Chondrocyte (in vitro differentiated cells): ENCODE measurements around the gene SNAP29. TPM values are rescaled to one million over a fixed set of nuclear protein-coding genes. Genes with fewer than 3 reads are reported as not detected.

ENCODE experiments used
- DNase-seq: peaks from one replicate; pipeline ENCODE4 v3.0.0; 2021; ENCODE audit warnings: mixed read lengths, low spot score
- H3K27ac Mint-ChIP-seq: one replicate; pipeline ENCODE4 v1.8.0; 2021; ENCODE audit warnings: mild to moderate bottlenecking, moderate library complexity, mixed read lengths; ENCODE audit not compliant: unreplicated experiment
- H3K27me3 Mint-ChIP-seq: 2 replicates; pipeline ENCODE4 v1.8.0; 2021; ENCODE audit warnings: low read depth, mixed read lengths
- H3K36me3 Mint-ChIP-seq: 2 replicates; pipeline ENCODE4 v1.8.0; 2021; ENCODE audit warnings: low read depth, mixed read lengths
- H3K4me1 Mint-ChIP-seq: 2 replicates; pipeline ENCODE4 v1.8.0; 2021; ENCODE audit warnings: low read depth, mild to moderate bottlenecking, mixed read lengths
- H3K4me3 Mint-ChIP-seq: one replicate; pipeline ENCODE4 v1.8.0; 2021; ENCODE audit warnings: mild to moderate bottlenecking, moderate library complexity, mixed read lengths; ENCODE audit not compliant: unreplicated experiment
- H3K9me3 Mint-ChIP-seq: 2 replicates; pipeline ENCODE4 v1.8.0; 2021; ENCODE audit warnings: low read depth, mixed read lengths
- total RNA-seq: library from RNA; stranded (reverse); gene quantifications from 3 replicates; pipeline ENCODE4 v1.2.1, GENCODE V29; 2021
- TF ChIP-seq, protein P1 (sequence below): fragments of 200-600 bp; sonication (generic); IDR thresholded peaks from 2 replicates; pipeline ENCODE4 v1.5.0; 2021; ENCODE audit warnings: antibody characterized with exemption, mild to moderate bottlenecking, moderate library complexity

SNAP29 gene
- total RNA-seq, 1 donor from 2014 or later = 26.3 TPM

DNA sequence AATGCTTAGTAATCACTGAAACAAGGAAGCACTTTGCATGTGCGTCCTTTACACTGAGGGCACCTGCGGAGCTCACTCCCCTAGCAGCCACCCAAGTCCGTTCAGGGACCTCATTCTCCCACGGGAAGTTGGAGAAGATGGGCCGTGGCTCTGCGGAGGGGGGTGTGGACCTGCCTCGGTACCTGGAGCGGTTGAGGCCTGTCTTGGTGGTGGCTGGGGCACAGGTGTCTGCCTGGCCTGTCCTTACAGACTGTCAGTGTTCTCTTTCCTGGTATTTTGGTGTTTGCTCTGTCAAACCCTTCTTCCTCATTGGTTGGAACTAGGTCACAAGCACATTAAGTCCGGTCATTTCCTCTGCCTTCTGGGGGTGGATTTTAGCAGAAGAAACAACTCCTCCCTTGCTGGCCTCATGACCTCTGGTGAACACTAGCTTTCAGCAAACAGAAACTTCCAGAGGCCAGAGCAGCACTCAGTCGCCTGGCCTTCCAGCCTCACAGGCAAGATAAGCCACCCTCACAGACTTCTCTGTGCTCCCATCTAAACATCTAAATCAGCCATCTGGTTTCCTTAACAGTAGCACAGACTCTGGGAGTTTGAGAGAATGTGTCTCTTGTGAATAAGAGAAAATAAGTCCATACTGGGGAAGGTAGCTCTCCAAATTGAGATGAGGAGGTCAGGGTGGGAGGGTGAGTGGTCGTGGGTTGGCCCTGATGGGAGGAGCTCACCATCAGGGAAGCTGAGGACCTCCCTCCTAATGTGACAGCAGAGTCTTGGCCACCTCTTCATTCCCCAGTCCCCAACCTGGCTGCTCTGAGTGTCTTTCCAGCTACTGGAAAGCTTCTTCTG lies 8.6 kb downstream of the SNAP29 start:
- no peak for DNase-seq
- peaks cover 4% of the 10 kb centered on the region for H3K36me3 Mint-ChIP-seq
- H3K27ac Mint-ChIP-seq = no peak overlapping the region
- TF ChIP-seq, protein P1, sequence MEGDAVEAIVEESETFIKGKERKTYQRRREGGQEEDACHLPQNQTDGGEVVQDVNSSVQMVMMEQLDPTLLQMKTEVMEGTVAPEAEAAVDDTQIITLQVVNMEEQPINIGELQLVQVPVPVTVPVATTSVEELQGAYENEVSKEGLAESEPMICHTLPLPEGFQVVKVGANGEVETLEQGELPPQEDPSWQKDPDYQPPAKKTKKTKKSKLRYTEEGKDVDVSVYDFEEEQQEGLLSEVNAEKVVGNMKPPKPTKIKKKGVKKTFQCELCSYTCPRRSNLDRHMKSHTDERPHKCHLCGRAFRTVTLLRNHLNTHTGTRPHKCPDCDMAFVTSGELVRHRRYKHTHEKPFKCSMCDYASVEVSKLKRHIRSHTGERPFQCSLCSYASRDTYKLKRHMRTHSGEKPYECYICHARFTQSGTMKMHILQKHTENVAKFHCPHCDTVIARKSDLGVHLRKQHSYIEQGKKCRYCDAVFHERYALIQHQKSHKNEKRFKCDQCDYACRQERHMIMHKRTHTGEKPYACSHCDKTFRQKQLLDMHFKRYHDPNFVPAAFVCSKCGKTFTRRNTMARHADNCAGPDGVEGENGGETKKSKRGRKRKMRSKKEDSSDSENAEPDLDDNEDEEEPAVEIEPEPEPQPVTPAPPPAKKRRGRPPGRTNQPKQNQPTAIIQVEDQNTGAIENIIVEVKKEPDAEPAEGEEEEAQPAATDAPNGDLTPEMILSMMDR = no peak
- H3K4me1 Mint-ChIP-seq = peaks cover 7% of the 10 kb centered on the region
- H3K9me3 Mint-ChIP-seq = no peaks in the 10 kb centered on the region
- H3K27me3 Mint-ChIP-seq = no peaks in the 10 kb centered on the region
- H3K4me3 Mint-ChIP-seq = no peak overlapping the region

DNA sequence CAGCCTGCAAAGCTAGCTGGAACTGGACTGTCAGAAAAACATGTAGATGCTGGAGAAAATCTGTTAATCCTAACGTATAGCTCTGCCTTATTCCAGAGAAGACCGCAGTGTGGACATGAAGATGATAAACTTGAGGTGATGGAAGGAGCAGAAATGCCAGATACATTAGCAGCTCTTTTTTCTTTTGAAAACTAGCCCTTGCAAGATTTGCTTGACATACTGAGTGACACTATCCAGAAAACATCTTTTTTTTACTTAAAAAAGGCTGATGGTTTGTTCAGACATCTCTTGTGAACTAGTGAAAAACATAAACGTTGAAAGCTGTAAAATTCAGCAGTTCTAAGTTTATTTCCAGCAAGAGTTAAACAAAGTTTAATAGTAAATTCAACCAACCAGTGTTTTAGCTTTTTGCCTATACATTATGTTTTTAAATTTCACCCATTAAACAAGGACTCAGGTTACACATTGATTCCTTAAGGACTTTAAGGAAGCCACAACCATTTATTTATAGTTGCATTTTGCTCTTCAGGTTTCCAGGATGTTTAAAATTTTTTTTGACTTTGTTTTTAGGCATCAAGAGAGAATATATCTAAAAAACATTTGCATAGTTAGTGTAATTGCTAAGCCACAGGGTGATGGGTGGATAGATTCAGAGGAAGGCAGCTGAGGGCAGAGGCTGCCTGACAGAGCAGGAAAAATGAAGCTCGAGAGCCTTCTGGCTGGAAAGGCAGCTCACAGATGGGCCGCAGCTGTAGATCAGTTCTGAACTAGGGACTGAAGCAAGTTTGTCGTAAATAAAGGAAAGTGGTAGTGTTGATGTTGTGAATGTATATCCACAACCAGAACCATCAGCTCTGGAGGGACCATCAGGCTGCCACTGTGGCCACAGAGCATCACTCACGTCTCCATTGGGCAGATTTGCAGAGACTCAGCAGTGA lies 9.5 kb downstream of the SNAP29 start:
- H3K9me3 Mint-ChIP-seq = no peaks in the 10 kb centered on the region
- no peaks in the 10 kb centered on the region for H3K27me3 Mint-ChIP-seq
- no peak overlapping the region for H3K4me3 Mint-ChIP-seq
- H3K4me1 Mint-ChIP-seq = peaks cover 7% of the 10 kb centered on the region
- DNase-seq = no peak
- no peak overlapping the region for H3K27ac Mint-ChIP-seq
- TF ChIP-seq, protein P1 = no peak
- H3K36me3 Mint-ChIP-seq = peaks cover 6% of the 10 kb centered on the region

DNA sequence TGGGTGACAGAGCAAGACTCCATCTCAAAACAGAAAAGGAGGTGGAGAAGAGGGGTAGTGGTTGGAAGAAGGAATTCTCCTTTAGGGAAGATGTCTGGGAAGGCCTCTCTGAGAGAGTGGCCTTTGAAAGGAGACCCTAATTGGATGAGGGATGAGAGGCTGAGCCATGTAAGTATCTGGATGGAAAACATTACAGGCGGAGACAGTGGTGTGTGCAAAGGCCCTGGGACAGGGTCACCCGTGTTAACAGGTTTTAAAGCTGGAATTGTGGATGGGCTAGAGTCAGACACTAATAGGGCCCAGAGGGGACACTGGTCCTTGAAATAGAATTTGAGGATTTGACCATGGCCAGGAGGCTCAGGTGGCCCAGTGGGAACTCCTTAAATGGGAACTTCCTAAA lies 10.4 kb downstream of the SNAP29 start:
- DNase-seq = no peak
- Mint-ChIP-seq H3K36me3 (peaks cover 4% of the 10 kb centered on the region), H3K9me3 (no peaks in the 10 kb centered on the region), H3K4me3 (no peak overlapping the region), H3K4me1 (peaks cover 7% of the 10 kb centered on the region), H3K27ac (no peak overlapping the region), H3K27me3 (no peaks in the 10 kb centered on the region)
- TF ChIP-seq, protein P1 = no peak

DNA sequence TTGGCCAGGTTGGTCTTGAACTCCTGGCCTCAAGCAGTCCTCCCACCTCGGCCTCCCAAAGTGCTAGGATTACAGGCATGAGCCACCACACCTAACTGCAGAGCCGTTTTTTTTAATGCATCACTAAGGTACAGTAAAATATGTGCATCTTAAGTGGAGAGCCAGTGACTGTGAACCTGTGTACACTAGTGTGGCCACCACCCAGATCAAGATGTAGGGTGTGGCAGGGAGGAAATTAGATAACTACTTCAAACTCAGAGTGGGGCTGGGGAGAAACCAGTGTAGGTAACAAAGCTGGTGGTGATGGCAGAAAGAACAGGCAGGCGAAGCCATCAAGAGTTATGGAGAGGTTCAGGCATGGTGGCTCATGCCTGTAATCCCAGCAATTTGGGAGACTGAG lies 14.4 kb downstream of the SNAP29 start:
- Mint-ChIP-seq H3K4me1 (no peaks in the 10 kb centered on the region), H3K27me3 (no peaks in the 10 kb centered on the region), H3K9me3 (no peaks in the 10 kb centered on the region), H3K4me3 (no peak overlapping the region), H3K36me3 (peaks cover 4% of the 10 kb centered on the region), H3K27ac (no peak overlapping the region)
- TF ChIP-seq, protein P1 = no peak
- DNase-seq = no peak

DNA sequence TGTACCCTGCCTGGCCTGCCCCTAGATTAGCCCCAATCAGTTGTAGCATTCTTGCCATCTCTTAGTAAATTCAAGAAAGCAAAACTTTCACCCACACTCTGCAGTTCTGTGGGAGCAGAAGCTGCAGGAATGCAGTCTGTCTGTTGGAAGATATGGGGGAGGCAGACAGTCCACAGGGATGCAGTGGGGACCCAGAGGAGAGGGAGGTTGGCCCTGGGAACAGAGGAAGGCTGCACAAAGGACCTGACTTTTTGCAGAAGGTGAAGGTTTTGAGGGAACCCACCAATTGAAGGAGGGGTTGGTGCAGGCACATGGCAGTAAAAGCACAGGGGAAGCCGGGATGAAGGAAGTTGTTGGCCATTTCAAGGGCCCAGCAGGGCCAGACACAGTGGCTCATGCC lies 16.5 kb downstream of the SNAP29 start:
- Mint-ChIP-seq H3K9me3 (no peaks in the 10 kb centered on the region), H3K36me3 (peaks cover 4% of the 10 kb centered on the region), H3K4me1 (no peaks in the 10 kb centered on the region), H3K4me3 (no peak overlapping the region), H3K27me3 (no peaks in the 10 kb centered on the region), H3K27ac (peak overlapping the region; percentile 3)
- no peak for DNase-seq
- TF ChIP-seq, protein P1 = no peak
